Eye (tissue), 1 donor: ENCODE data around the gene C17orf50.
A peak's percentile ranks its signal among the peaks of the same experiment; 100 is the strongest.

ENCODE experiments used
- DNase-seq: peaks from one replicate; pipeline ENCODE4 v3.0.0-alpha.2; 2015

Gene C17orf50

GRCh38 chr17:35760587-35760986 is at the start of gene C17orf50:
TSS of gene C17orf50 (plus strand) at chr17:35760887. CDS start at chr17:35760942, 55 bp downstream.
- no peak for DNase-seq

GRCh38 chr17:35710950-35711349 is 49.7 kb upstream of the C17orf50 start:
- no peak for DNase-seq

- peak; percentile 21 for DNase-seq
These were observed 47.5 kb upstream of the C17orf50 start for GRCh38 chr17:35713069-35713728.

- DNase-seq: no peak
These were observed 45.7 kb upstream of the C17orf50 start for GRCh38 chr17:35714988-35715387.

DNA sequence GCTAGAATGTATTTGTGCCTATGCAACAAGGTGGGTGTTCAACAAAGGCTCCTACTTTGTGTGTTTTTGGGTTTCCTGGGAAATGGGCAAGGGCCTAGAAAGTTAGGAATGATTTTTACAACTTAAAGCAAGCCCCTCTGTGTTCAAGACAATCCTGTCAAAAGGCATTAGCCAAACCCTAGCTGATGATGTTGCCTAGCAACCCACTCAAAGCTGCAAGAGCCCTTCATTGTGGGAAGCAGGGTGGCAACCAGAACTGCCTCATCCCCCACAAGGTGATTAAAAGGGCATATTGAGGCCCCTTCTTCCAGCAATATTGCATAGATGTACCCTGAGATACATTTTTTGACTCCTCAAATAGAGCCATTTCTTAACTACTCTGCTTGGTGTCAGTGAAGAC is 45.3 kb upstream of the C17orf50 start:
- peak; percentile 97 for DNase-seq

GRCh38 chr17:35716173-35716572 is 44.5 kb upstream of the C17orf50 start:
- no peak for DNase-seq

DNA sequence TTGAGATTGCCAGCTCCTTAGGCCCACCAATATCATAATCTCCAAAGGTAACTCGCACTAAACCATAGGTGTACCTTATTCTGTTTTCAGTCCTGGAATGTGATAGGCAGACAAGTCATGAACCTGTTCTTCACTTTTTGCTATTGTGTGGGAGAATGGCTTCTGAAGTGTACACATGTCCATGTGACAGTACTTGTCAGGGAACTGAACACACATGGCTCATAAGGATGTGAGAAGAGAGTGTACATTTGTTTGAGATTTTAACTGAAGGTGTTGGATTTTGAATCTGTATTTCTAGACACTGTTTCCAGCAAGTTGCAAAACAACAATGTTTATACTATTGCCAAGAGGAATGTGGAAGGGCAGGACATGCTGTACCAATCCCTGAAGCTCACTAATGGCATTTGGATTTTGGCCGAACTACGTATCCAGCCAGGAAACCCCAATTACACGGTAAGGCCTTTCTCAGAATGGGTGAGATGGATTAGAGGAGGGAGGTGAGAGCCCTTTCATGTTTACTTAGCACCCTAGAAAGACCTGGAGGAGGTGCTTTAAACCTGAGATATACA is 43.7 kb upstream of the C17orf50 start:
- no peak for DNase-seq

DNA sequence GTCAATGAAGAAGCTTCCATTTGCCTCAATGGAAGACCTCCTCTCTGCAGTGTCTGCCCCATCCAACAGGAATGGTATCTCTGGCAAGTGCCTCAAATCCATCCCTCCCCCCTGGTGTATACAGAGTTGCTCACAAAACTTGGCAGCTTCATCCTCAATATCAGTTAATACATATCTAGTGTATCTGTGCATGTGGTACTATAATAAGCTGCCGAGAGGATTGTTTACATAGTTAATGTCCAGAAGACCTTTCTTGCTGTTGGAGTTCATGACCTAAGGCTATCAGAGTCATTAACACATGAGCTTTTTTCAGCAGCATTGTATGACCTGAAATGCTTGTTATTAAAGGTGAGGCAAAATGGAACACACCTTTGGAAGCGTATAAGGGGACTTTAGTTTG is 43.2 kb upstream of the C17orf50 start:
- DNase-seq: no peak

DNA sequence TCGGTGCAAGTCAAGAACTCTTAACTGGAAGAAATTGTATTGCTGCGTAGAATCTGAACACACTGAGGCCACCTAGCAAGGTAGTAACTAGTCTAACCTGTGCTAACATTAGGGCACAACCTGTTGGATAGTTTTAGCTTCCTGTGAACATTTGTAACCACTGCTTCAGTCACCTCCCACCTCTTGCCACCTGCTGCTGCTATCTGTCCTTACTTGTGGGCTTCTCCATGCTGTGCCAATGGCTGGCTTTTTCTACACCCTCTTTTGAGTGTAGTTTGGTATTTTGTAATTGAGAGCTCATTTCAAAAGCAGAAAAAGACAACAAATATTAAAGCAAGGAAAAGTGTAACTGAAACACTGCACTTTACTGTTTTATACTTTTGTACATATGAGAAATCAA is 37.0 kb upstream of the C17orf50 start:
- DNase-seq: no peak

DNA sequence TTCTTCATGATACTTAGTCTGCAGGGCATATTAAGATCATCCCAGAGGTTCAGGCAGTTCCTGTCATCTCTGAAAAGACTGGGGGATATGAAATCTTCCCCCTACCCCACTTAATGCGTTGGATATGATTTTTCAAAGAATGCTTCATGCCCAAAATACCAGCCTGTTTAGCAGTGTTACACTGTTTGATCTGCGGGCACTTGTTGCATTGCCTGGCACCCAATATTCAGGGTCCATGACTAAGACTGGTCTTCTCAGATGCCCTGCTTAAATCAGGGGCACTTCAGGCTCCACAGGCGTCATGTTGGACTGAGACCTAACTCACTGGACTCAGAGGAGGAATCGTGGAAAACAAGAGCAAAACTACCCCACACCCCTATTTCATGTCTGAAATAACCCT is 35.6 kb upstream of the C17orf50 start:
- DNase-seq: no peak

DNA sequence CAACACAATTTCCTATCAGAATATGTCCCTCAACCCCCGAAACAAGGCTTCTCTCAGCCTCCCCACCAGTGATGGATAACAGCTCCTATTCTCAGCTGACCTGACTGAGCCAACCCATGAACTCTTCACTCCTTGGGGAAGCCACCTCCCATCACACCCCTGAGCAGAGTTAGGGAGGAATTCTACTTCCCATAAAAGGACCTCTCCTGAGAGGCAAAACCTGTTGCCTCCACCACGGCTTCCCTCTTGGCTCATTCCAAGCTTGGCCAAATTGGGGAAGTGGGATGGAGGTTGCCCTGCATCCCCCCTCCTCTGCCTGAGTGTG is 34.9 kb upstream of the C17orf50 start:
- no peak for DNase-seq

- DNase-seq: peak; percentile 72
These were observed 34.3 kb upstream of the C17orf50 start for GRCh38 chr17:35726127-35726952.

GRCh38 chr17:35726953-35727460 is 33.7 kb upstream of the C17orf50 start:
- no peak for DNase-seq

DNA sequence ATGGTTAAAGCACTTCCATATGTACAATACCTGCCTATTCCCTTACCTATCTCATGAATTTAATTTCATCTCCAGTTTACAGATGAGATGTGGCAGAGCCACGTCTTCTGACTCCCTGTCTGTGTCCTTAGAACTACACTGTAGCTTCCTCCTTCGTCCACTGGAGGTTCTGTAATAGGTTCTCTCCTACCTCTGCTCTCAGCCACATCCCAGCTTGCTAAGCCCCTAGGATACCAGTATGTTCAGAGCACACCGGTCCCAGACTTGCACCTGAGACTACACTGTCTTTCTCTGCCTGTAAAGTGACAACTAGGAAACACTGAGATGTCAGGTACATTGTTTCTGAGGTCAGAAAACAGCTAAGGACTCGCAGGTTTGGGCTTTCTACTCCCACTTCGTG is 33.1 kb upstream of the C17orf50 start:
- no peak for DNase-seq

GRCh38 chr17:35728551-35728950 is 32.1 kb upstream of the C17orf50 start:
- DNase-seq: no peak

GRCh38 chr17:35729405-35729833 is 31.3 kb upstream of the C17orf50 start:
- DNase-seq: no peak

DNA sequence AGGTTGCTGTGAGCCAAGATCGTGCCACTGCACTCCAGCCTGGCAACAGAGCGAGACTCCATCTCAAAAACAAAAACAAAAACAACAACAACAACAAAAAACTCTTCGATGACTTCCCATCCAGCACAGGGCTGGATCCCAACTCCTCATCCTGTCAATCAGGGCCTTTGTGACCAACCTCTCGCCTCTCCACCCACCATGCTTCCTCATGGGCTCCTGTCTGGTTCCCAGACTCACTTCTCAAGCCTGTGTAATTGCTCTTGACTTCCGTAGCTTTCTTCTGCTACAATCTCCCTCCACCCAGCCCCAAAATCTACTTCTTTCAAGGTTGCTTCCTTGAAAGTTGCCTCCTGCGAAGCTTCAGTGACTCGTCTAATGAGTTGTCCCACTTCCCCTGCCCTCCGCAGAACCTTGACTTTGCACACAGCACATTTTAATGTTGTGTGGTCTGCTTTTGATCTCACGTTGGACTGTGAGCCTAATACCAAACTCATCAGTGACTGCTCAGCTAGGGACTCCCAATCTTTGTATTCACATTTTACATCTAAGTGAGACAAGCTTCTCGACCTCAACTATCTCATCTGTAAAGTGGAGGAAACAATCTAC is 30.2 kb upstream of the C17orf50 start:
- no peak for DNase-seq

DNA sequence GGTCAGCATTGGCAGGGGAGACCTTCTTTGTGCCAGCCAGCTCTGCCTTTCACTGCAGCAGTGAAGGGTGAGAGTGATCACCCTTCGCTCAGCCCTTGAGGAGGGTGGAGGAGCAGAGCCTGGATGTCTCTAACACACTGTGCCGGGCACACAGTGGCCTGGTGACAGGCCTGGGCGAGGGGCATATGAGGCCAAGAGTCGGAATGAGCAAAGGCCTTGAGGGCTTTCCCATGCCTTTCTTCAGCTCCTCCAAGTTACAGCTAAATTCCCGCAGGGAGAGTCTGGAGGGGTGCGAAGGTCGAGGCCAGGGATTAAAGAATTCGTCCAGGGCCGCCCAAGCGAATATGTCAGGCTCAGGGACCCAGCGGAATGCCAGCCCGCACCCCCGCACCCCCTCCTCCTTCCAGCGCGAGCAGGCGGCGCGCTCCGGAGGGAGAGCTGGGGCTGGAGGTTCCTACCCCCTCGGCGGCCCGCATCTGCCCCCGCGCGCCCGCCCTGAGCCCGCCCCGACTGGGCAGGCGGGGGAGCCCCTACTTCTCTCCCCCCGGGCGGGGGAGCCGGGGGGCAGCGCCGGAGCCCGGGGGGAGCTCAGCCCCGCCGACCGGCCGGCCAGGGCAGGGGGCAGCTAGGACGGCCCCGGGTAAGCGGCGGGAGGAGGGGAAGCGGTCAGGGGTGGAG is 29.3 kb upstream of the C17orf50 start, which contains the start of gene RASL10B:
Gene RASL10B (plus strand): TSS at position 401 of the 678 bp plus-strand sequence. CDS start 3,546 bp downstream, outside the sequence.
- DNase-seq: peak; percentile 81

- peak; percentile 47 for DNase-seq
These were observed 28.5 kb upstream of the C17orf50 start for GRCh38 chr17:35731917-35732805.

- DNase-seq: no peak
These were observed 27.9 kb upstream of the C17orf50 start for GRCh38 chr17:35732806-35733136.

- no peak for DNase-seq
These were observed 27.3 kb upstream of the C17orf50 start for GRCh38 chr17:35733366-35733765.

GRCh38 chr17:35734396-35734795 is 26.3 kb upstream of the C17orf50 start:
- DNase-seq: no peak
